Right ventricle myocardium inferior (tissue), 1 donor: ENCODE data around the gene SYNE1. TPM values are rescaled to one million over a fixed set of nuclear protein-coding genes. Genes with fewer than 3 reads are reported as not detected.
A peak's percentile ranks its signal among the peaks of the same experiment; 100 is the strongest.

Source experiments
- ATAC-seq: fragments of 200-7000 bp; cut with Tn5 transposase; one replicate; pipeline ENCODE4 v1.9.1; 2020; ENCODE audit warnings: mild to moderate bottlenecking, moderate library complexity
- DNase-seq: peaks from one replicate; pipeline ENCODE4 v3.0.0; 2021; ENCODE audit errors: missing footprints
- intact Hi-C: fragments of 100-400 bp; cut with DNase I; formaldehyde crosslinking; loops from one replicate; pipeline ENCODE4 v1.11.0; 2022
- total RNA-seq: library from RNA; stranded (reverse); fragmentation: NEBNext Ultra II Directional; extraction: Animal tissue kit (Norgen Biotek cat#: 25700); gene quantifications from one replicate; pipeline ENCODE4 v1.2.1, GENCODE V29; 2021
- donor health status: DM: no; HTN: yes; CAD: no; lungs with severe emphysema.

Gene SYNE1
- total RNA-seq, 1 donor from 2014 or later = 84.2 TPM

DNA sequence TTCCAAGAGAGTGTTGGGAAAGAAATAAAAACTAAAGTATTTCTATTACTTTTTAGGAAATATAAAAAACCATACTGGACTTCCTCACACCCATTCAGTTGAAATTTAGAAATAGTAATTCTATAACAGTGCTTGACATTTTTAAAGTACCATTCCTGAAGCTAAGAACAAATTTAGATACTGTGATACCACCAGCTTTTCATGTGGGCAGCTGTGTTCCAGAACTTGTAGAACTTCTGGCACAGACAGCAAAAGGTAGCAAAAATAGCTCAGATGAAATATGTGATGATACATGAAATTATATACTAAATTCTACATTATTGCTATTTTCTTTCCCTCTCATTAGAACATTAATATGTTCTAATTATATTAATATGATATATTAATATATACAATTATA, 346.5 kb downstream of the SYNE1 start:
- no peak for DNase-seq
- ATAC-seq = no peak
- intact Hi-C loops = no loop called here

DNA sequence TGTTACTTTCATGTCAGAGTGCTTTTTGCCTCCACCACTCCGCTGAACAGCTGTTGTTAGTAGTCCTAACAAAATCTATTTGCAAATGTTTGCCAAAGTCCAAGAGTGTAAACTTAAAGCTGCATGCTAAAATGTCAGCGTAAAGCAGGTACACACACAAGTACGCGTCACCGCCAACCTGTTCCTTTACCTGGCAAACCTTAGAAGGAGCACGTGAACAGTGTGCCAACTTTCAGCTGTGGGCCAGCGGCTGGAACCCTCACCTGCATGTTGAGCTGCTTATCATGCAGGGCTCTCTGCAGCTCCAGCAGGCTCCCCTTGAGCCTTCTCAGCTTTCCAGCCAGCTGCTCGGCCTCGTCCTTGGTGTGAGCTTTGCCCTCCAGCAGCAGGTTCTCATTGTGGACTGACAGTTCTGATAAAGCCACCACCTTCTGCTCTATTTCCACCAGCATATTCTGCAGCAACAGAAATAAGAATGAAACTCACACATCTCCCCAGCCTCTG, 359.3 kb downstream of the SYNE1 start:
- ATAC-seq = peak; percentile 77
- no peak for DNase-seq
- intact Hi-C loops = no loop called here

DNA sequence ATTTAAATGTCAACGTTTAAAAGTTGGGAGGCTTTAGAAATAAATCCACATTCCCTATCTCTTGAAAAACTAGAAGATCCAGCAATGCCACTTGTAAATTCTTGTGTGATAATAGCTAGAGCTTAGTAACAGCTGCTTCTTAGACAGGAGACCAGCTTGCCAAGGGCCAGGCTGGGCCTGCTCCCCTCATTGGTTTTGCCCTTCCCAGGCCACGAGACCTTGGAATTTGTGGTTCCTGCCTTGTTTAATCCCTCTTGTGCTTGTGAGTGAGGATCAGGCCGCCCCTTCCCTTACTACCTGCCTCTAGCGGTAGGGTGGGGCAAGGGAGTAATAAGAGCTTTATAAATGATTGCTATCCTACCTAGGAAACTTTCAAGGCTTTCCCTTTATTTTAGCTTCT, 363.5 kb downstream of the SYNE1 start:
- intact Hi-C loops = no loop called here
- DNase-seq (no peak), ATAC-seq (no peak)

DNA sequence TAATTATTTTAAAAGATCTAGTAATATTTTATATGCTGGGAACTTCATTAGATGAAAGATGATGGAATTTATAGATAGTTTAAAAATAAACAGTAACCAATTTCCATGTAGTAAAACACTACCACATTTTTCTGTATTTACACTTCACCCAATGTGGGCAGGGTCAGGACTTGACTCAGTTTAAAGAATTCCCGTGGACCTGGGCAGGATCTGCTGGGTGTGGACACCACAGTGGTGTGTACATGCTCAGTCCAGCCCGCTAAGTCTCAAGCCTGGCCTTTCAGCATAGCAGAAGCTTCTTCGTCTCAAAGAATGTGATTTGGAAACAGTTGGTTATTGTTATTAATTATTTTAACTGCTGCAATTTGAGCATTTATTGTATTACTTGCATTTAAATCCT, 364.2 kb downstream of the SYNE1 start:
- ATAC-seq = peak; percentile 51
- DNase-seq = no peak
- intact Hi-C loops = no loop called here

DNA sequence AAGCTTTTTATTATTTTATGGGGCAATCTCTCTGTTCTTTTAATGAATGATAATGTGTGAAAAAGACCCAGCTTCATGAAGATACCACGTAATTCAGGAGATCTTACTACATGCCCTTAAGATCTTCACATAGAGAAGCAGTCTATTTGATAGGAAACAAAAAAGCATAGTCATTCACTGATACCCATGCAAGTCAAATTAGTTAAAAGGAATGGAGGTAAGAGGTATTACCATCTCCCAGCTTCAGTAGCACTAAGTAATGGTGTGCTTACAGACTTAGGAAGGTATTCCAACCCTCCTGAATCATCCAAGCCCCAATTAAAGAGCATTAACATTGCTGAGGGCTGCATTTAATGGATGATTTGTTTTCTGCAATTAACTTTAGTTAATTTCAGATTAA, 364.7 kb downstream of the SYNE1 start:
- DNase-seq = no peak
- intact Hi-C loops = no loop called here
- no peak for ATAC-seq

DNA sequence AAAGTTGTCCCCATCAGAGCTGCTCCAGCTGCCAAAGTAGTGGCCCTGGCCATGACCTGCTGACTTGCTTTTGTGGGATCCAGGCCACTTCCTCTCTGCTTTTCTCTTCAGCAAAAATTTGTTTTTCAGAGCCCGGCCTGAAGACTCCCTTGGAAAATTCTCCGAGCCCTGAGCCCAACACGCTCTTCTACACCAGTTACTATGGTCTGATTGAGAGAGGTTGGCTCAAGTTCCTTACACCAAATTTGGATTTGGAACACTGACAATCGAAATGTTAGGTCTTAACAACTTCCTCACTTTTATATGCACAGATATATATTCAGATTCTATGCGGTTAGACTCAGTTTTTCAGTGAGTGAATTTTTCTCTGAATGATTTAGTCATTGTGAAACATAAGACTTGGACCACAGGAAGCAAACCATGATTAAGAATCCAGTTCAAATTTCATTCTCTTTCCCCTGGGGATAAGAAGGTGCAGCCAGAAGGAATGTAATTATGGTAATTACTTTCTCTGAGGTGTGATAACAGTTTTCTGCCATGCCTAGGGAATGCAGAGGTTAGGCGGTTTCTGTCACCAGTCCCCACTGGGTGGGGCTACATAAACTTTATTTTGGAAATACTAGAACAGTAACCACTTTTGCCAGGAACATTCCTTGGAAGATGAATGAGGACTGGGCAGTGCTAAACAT, 365.2 kb downstream of the SYNE1 start:
- ATAC-seq (peak; percentile 88), DNase-seq (no peak)
- intact Hi-C loops = no loop called here

DNA sequence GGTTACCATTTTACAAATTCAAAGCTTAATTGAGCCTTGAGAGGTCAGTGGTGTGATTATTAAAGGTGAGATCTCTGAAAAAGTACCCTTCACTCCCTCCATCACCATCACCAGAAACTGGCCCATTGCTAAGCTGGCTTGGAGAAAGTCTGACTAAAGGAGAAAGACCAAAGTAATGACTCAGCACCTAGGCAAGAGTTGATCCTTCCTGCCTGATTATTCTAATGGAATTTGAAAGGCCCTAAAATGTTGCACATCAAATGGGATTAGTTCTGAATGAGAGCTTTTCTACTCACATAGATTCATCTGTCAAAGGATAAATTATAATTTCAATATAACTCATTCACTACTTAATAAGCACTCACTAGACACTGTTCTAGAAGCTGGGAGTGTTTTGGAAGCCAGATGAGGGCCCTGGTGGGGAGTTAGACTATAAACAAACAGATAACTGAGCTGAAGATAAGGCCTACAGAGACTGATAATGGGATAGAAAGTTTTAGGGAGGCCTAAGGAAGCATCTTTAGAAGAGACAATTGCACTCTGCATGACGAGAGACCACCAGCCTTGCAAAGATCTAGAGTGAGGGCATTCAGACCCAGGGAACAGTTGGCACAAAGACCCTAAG, 366.7 kb downstream of the SYNE1 start:
- intact Hi-C loops = no loop called here
- ATAC-seq = no peak
- DNase-seq = no peak

DNA sequence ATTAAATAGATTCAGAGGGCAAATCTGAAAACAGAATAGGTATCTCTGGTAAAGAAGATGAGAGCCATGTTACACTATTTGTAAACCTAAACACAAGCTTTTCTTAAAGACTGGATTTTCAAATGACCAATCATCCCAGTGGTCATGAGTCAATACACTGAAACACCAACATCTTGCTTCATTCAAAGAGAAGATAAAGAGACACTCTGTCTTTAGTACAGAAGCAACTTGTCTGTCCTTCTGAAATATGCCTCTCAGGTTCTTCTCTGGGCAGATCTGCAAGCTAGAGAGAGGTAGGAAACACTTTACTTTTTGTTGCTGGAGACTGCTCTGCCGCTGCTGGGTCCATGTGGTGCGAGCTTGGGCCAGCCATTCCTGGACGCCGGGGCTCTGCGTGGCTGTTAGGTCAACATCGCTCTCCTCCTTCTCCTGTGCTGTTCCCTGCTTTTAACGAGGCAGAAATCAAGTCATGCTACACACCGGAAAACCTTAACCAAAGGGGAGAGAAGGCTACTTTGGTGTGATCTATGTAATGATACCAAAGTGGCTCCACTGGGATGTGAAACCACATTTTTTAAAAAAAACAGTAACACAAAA, 368.2 kb downstream of the SYNE1 start:
- no peak for DNase-seq
- intact Hi-C loops = loop anchor here (5.0 to 10.0 kb wide), 4 partner anchors 64 to 594 kb away; no protein-coding TSS in a partner anchor
- no peak for ATAC-seq

DNA sequence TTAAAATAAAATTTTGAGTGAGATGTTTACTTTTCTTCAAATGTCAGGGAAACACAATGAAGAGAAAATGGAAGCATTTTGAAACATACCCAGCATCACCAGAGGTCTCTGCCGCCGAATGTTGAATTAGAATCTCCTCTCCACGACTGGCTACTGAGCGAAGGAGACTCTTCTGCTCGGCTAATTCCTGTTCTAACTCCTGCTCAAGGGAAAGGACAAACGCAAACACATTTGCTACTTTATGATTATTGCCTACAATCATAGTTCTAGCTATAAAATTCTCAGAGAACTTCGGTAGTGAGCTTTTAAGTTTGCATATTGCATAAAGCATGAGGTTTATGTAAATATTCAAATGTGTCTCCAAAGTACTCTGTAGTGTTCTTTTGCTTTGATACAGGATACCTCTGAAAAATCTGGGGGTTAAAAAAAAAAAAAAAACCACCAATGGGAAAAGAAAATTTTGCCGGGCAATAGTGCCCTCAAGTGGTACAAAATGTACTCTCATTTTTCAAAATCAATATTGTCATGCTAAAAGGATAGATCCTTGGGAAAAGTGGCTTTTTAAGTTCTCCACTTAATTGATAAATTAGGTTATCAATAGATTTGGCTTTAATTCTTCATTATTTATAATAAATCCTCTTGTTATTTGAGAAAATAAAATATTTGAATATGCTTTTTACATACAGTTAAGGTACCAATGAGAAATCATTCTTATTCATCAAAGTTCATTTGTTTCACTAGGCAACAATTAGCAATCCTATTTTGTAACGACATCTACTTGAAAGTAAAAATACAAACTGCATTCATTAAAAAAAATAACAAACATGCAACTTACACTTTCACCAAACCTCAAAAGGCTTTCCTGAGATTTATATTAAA, 369.0 kb downstream of the SYNE1 start:
- ATAC-seq (no peak), DNase-seq (no peak)
- intact Hi-C loops = loop anchor here (5.0 to 10.0 kb wide), 4 partner anchors 63 to 593 kb away; no protein-coding TSS in a partner anchor

DNA sequence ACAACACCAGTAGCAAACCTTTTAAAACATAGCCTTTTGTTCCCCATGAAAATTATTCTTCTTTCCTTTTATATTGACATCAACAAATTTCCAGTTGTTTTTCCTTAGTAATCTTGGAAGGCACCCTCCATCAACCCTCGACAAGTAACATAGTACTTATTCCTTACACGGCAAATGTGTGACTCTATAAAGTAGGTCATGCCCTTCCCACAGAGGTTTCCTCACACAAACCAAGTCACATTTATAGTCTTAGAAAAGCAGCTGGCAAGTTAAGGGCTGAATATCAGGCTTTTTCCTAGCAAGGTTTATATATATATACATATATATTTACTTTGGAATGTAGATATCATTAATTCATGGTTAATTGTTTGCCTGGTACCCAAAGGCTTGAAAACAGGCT, 371.5 kb downstream of the SYNE1 start:
- no peak for DNase-seq
- intact Hi-C loops = loop anchor here (5.0 to 10.0 kb wide), 4 partner anchors 61 to 591 kb away; no protein-coding TSS in a partner anchor
- ATAC-seq = no peak

DNA sequence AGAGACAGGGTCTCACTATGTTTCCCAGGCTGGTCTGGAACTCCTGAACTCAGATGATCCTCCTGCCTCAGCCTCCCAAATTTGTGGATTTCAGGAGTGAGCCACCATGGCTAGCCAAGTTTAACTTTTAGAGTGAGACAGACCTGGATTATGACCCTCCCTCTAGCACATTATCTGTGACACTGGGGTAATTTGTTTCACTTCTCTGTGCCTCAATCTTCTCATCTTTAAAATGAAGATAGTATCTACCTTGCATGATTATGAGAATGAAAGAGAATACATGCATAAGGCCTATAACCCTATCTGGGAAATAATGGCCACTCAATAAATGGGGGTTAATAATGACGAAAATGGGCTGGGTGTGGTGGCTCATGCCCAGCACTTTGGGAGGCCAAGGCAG, 373.6 kb downstream of the SYNE1 start:
- intact Hi-C loops = loop anchor here (10.0 kb wide), 3 partner anchors 59 to 589 kb away; no protein-coding TSS in a partner anchor
- no peak for ATAC-seq

DNA sequence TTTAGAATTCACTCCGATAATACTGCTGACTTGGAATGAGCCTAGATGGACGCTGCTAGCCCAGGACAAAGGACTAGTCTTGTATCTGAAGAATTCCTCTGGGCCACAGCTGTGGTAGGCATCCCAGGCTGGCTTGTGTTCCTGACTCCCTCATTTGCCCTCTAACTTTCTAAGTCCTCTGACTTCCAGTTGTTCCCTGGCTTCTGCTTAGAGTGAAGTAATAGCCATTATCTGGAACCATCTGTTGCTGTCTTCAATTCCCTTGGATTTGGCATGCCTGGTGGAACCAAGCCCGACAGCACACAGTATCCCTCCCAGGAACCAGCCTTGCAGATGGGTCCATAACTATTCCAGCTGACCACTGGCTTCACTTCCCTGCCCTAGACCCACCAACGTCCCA, 376.0 kb downstream of the SYNE1 start:
- intact Hi-C loops = loop anchor here (10.0 kb wide), 3 partner anchors 56 to 586 kb away; no protein-coding TSS in a partner anchor
- ATAC-seq (peak; percentile 87), DNase-seq (no peak)

More for the DNA sequence above, 373.6 kb downstream of the SYNE1 start:
- DNase-seq = no peak

DNA sequence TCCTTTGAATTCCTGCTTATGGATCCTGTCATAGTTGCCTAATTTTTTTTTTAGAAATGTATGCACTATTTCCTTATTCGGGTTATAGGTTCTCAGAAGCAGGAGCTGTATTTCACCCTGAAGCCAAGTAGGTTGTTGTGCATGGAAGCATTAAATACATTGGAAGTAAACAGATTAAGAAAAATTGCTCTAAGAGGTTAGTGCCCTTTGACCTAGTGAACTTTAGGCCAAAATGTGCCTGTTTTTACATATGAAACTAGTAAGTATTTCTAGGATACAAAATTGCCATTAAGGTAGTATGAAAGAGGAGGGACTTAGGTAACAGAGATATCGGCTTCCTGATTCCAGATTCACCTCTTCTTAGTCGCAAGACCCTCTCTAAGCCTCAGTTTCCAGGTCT, 377.9 kb downstream of the SYNE1 start:
- no peak for DNase-seq
- intact Hi-C loops = no loop called here
- no peak for ATAC-seq

DNA sequence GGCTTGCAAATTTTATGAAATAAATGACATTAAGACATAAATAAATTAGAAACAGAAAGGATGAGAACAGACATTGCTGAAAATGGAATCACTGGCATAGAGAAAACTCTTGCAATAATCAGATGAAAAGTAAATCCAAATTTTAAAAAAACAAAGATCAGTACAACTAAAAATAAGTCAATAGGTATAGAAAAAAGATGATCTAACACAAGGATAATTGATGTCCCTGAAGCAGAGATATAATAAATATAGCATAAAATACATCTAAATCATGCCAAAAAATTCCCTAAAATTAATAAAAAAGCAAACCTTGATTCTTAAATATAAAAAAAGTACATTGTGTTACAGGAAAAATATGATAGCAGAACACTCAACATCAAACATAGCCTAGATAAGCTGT, 379.6 kb downstream of the SYNE1 start:
- ATAC-seq (no peak), DNase-seq (no peak)
- intact Hi-C loops = no loop called here

DNA sequence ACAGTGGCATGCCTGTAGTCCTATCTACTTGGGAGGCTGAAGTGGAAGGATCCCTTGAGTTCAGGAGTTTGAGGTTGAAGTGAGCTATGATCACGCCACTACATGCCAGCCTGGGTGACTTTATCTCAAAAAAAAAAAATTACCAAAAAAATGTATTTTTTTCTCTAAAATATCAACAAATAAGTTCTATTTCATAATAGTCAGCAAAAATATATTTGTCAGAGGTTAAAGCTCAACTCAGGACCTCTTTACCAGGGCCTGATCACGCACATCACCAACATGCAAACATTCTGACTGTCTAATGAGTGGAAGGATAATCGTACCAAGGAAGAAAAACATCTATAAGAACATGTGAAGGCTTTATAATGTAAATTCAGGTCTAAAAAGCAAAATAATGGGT, 387.0 kb downstream of the SYNE1 start:
- intact Hi-C loops = no loop called here
- ATAC-seq (no peak), DNase-seq (no peak)

DNA sequence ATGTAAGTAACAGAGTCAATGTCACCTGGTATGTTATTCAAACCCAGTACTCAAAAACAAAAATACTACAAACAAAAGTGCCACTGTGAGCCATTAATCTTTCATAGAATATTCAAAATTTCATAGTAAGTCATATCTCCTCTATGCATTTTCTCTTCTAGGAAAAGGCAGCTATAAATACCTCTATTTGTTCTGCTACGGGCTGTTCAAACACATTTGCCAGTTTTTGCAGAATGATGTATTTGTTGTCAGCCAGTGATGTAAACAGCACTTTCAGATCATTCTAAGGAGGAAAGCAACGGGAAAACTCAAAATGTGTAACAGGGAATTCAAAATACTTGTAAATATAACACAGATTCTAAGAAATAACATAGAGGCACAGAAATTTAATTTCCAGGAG, 388.2 kb downstream of the SYNE1 start:
- DNase-seq (no peak), ATAC-seq (no peak)
- intact Hi-C loops = no loop called here

DNA sequence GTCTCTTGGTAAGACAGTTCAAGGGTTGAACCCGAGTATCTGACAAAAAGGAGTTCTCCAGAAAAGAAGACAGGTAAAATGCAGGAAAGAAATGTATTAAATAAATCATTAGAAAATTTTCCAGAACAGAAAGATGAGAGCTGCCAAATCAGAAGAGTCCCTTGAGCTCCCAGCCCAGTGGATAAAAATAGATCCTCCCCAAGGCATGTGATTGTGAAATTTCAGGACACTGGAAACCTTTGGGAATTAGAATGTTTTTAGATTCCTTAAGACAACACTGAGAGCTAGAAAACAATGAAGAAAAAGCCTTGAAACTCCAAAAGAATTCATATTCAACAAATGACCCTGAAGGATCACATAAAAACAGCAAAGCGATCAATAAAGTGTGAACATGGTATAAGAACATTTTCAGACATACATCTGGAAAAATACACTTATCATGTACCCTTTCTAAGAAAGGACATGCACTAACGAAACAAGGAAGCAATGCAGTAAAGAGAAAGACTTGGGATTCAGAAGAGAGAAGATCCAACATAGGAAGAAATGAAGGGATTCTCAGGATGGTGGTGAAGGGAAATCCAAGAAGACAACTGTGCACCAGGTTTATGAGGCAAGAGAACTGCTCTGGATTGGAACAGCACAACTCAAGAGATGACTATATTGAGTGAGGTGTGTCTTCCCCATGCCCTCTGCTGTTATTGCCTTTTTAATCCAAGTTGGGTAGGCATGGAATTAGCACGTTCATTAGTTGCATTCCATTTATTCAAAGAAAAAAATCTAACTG, 390.4 kb downstream of the SYNE1 start:
- intact Hi-C loops = no loop called here
- peak; percentile 76 for ATAC-seq

DNA sequence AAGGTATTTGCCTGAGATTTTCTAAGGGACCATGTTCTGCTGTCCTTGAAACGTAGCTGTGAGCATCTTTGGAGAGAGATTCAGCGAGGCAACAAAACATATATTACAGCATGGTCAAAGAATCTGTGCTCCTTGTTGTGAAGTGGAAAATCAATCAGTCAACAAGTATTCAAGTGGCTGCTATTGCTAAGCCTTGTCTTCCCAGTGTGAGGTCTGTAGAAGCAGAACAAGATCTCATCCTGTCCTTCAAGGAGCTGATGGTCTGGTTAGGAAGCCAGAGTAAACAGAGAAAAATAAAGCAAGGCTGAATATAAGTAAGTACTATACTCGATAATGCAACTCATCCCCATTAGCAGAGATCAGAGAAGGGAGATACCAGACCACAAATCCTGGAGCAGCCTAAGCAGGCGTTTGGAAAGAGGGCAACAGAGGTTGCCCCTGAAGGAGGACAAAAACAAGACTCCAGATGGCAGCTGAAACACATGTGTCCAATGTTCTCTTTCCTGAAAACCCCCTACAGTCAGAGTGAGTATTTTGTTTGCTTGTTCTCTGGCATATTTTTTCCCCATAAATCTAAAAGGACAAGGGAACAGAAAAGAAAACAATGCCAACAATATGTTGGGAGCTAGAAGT, 392.0 kb downstream of the SYNE1 start:
- intact Hi-C loops = no loop called here
- no peak for DNase-seq
- ATAC-seq = peak; percentile 57

More for the DNA sequence above, 390.4 kb downstream of the SYNE1 start:
- DNase-seq = no peak
